Uterus (tissue), 2 donors: ENCODE data around the gene GRAMD2B.

ENCODE experiments used
- POLR2A ChIP-seq, 2 donors: fragments of 450-650 bp; IDR thresholded peaks; one replicate each; pipeline ENCODE4 v1.6.1; 2016; ENCODE audit warnings: antibody characterized with exemption in 2 of 2, mild to moderate bottlenecking in 1 of 2, moderate library complexity in 1 of 2
- TF ChIP-seq, protein P1 (sequence below), 4 experiments: fragments of 200-600 bp in 2 of 4; fragments of 450-650 bp in 2 of 4; sonication (generic) in 2 of 4; IDR thresholded peaks; one replicate each; pipeline ENCODE4 v1.5.1; 2016 to 2019; ENCODE audit warnings: antibody characterized with exemption in 4 of 4, mild to moderate bottlenecking in 2 of 4, moderate library complexity in 1 of 4

DNA sequence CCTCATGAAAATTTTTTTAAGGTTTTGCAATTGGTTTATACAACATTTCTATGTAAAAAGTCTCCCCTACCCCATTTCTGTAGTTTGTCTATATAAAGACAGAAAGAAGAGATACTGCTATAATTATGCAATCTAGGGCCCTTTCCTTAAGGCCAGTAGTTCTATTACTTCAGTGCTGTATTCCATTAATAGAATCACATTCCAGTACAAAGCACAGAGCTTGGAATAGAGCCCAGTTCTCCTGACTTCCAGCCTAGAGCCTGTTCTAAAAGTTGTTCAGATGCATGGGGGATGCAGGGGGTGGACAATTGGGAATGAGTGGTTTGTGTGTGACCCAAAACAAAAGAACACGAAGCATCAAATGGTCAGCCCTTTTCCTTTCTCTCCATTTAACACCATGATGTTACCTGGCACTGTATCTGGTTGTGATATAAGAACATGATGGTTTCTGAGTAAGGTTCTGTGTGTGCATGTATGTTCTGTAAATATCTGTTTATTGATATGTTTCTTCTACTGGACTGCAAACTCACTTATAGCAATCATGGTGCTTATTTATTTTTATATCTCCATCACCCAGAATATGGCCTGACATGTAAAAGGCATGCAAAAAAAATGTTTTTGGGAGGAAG is 8.2 kb upstream of the GRAMD2B start:
- TF ChIP-seq, protein P1, sequence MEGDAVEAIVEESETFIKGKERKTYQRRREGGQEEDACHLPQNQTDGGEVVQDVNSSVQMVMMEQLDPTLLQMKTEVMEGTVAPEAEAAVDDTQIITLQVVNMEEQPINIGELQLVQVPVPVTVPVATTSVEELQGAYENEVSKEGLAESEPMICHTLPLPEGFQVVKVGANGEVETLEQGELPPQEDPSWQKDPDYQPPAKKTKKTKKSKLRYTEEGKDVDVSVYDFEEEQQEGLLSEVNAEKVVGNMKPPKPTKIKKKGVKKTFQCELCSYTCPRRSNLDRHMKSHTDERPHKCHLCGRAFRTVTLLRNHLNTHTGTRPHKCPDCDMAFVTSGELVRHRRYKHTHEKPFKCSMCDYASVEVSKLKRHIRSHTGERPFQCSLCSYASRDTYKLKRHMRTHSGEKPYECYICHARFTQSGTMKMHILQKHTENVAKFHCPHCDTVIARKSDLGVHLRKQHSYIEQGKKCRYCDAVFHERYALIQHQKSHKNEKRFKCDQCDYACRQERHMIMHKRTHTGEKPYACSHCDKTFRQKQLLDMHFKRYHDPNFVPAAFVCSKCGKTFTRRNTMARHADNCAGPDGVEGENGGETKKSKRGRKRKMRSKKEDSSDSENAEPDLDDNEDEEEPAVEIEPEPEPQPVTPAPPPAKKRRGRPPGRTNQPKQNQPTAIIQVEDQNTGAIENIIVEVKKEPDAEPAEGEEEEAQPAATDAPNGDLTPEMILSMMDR (IDR thresholded peaks at IDR 0.05), result no peak
- no peak for TF ChIP-seq POLR2A (IDR thresholded peaks at IDR 0.05)
